ENCODE results near the gene SORCS1. TPM values are rescaled to one million over a fixed set of nuclear protein-coding genes. Genes with fewer than 3 reads are reported as not detected.
A peak's percentile ranks its signal among the peaks of the same experiment; 100 is the strongest.

SORCS1 gene
- total and polyA plus RNA-seq, 4 experiments from 2014 or later = not detected

- H3K4me3 Mint-ChIP-seq = no peak overlapping the region
- no peaks in the 10 kb centered on the region for H3K4me1 Mint-ChIP-seq
- H3K27ac Mint-ChIP-seq = no peak overlapping the region
- H3K9me3 Mint-ChIP-seq = peaks cover 0 to 8% (median 2%) of the 10 kb centered on the region in 8 donors
- H3K36me3 Mint-ChIP-seq = no peaks in the 10 kb centered on the region
- Histone ChIP-seq H3K36me3 (ENCODE audit: insufficient read depth, low read length) (no peaks in the 10 kb centered on the region), H3K4me3 (ENCODE audit: low read length in 2 of 2) (no peak overlapping the region), H3K27me3 (ENCODE audit: insufficient read depth, low read length) (no peaks in the 10 kb centered on the region), H3K4me1 (ENCODE audit: insufficient read depth, low read length) (no peaks in the 10 kb centered on the region), H3K27ac (ENCODE audit: low read depth, low read length) (no peak overlapping the region), H3K9me3 (ENCODE audit: control insufficient read depth in 1 of 2, low read length in 2 of 2) (no peaks in the 10 kb centered on the region)
- POLR2A ChIA-PET (ENCODE audit: partially characterized antibody) = no interaction called here
- intact Hi-C loops (cut with micrococcal nuclease) = no loop called here
- H3K27me3 Mint-ChIP-seq = no peaks in the 10 kb centered on the region
- no peak for DNase-seq
- CTCF ChIA-PET (ENCODE audit: partially characterized antibody) = no interaction called here
Observed at GRCh38 chr10:106903180-106903579, 261.3 kb downstream of the SORCS1 start.

- intact Hi-C loops (cut with micrococcal nuclease) = no loop called here
- Mint-ChIP-seq H3K4me3 (no peak overlapping the region), H3K36me3 (no peaks in the 10 kb centered on the region), H3K9me3 (peaks cover 0 to 8% (median 5%) of the 10 kb centered on the region in 8 donors), H3K27me3 (no peaks in the 10 kb centered on the region), H3K27ac (peak overlapping the region in 1 of 7 donors; percentile 59), H3K4me1 (no peaks in the 10 kb centered on the region)
- Histone ChIP-seq H3K27ac (ENCODE audit: low read depth, low read length) (no peak overlapping the region), H3K9me3 (ENCODE audit: control insufficient read depth in 1 of 2, low read length in 2 of 2) (no peaks in the 10 kb centered on the region), H3K4me3 (ENCODE audit: low read length in 2 of 2) (no peak overlapping the region), H3K36me3 (ENCODE audit: insufficient read depth, low read length) (no peaks in the 10 kb centered on the region), H3K27me3 (ENCODE audit: insufficient read depth, low read length) (no peaks in the 10 kb centered on the region), H3K4me1 (ENCODE audit: insufficient read depth, low read length) (no peaks in the 10 kb centered on the region)
- no peak for DNase-seq
- POLR2A ChIA-PET (ENCODE audit: partially characterized antibody) = no interaction called here
- CTCF ChIA-PET (ENCODE audit: partially characterized antibody) = no interaction called here
Observed at GRCh38 chr10:106900016-106900652, 264.4 kb downstream of the SORCS1 start.

- no peak for DNase-seq
- Mint-ChIP-seq H3K9me3 (peaks cover 0 to 11% (median 5%) of the 10 kb centered on the region in 8 donors), H3K4me3 (no peak overlapping the region), H3K4me1 (no peaks in the 10 kb centered on the region), H3K27ac (no peak overlapping the region), H3K36me3 (no peaks in the 10 kb centered on the region), H3K27me3 (no peaks in the 10 kb centered on the region)
- H3K27ac ChIP-seq (ENCODE audit: low read depth, low read length) = no peak overlapping the region
- ChIA-PET POLR2A (ENCODE audit: partially characterized antibody) (no interaction called here), CTCF (ENCODE audit: partially characterized antibody) (no interaction called here)
- no peak overlapping the region for H3K4me3 ChIP-seq (ENCODE audit: low read length in 2 of 2)
- H3K27me3 ChIP-seq (ENCODE audit: insufficient read depth, low read length) = no peaks in the 10 kb centered on the region
- no peaks in the 10 kb centered on the region for H3K4me1 ChIP-seq (ENCODE audit: insufficient read depth, low read length)
- intact Hi-C loops (cut with micrococcal nuclease) = no loop called here
- H3K36me3 ChIP-seq (ENCODE audit: insufficient read depth, low read length) = no peaks in the 10 kb centered on the region
- no peaks in the 10 kb centered on the region for H3K9me3 ChIP-seq (ENCODE audit: control insufficient read depth in 1 of 2, low read length in 2 of 2)
Observed at GRCh38 chr10:106898446-106898845, 266.1 kb downstream of the SORCS1 start.

- Mint-ChIP-seq H3K27ac (no peak overlapping the region), H3K4me3 (no peak overlapping the region), H3K27me3 (no peaks in the 10 kb centered on the region), H3K4me1 (no peaks in the 10 kb centered on the region), H3K36me3 (no peaks in the 10 kb centered on the region), H3K9me3 (peaks cover 0 to 11% (median 5%) of the 10 kb centered on the region in 8 donors)
- ChIA-PET CTCF (ENCODE audit: partially characterized antibody) (no interaction called here), POLR2A (ENCODE audit: partially characterized antibody) (no interaction called here)
- H3K36me3 ChIP-seq (ENCODE audit: insufficient read depth, low read length) = no peaks in the 10 kb centered on the region
- H3K9me3 ChIP-seq (ENCODE audit: control insufficient read depth in 1 of 2, low read length in 2 of 2) = no peaks in the 10 kb centered on the region
- no peaks in the 10 kb centered on the region for H3K27me3 ChIP-seq (ENCODE audit: insufficient read depth, low read length)
- no peak for DNase-seq
- no peaks in the 10 kb centered on the region for H3K4me1 ChIP-seq (ENCODE audit: insufficient read depth, low read length)
- no peak overlapping the region for H3K4me3 ChIP-seq (ENCODE audit: low read length in 2 of 2)
- no peak overlapping the region for H3K27ac ChIP-seq (ENCODE audit: low read depth, low read length)
- intact Hi-C loops (cut with micrococcal nuclease) = no loop called here
Observed at GRCh38 chr10:106897719-106898118, 266.8 kb downstream of the SORCS1 start.

- POLR2A ChIA-PET (ENCODE audit: partially characterized antibody) = no interaction called here
- Mint-ChIP-seq H3K4me1 (no peaks in the 10 kb centered on the region), H3K27ac (no peak overlapping the region), H3K9me3 (peaks cover 0 to 11% (median 7%) of the 10 kb centered on the region in 8 donors), H3K4me3 (no peak overlapping the region), H3K36me3 (no peaks in the 10 kb centered on the region), H3K27me3 (no peaks in the 10 kb centered on the region)
- Histone ChIP-seq H3K36me3 (ENCODE audit: insufficient read depth, low read length) (no peaks in the 10 kb centered on the region), H3K9me3 (ENCODE audit: control insufficient read depth in 1 of 2, low read length in 2 of 2) (no peaks in the 10 kb centered on the region), H3K4me3 (ENCODE audit: low read length in 2 of 2) (no peak overlapping the region), H3K27me3 (ENCODE audit: insufficient read depth, low read length) (no peaks in the 10 kb centered on the region), H3K4me1 (ENCODE audit: insufficient read depth, low read length) (no peaks in the 10 kb centered on the region), H3K27ac (ENCODE audit: low read depth, low read length) (no peak overlapping the region)
- CTCF ChIA-PET (ENCODE audit: partially characterized antibody) = no interaction called here
- intact Hi-C loops (cut with micrococcal nuclease) = no loop called here
- no peak for DNase-seq
Observed at GRCh38 chr10:106894692-106895091, 269.8 kb downstream of the SORCS1 start.

GRCh38 chr10:106877574-106877973 is 286.9 kb downstream of the SORCS1 start:
- no peaks in the 10 kb centered on the region for H3K27me3 ChIP-seq (ENCODE audit: insufficient read depth, low read length)
- no peaks in the 10 kb centered on the region for H3K4me1 ChIP-seq (ENCODE audit: insufficient read depth, low read length)
- POLR2A ChIA-PET (ENCODE audit: partially characterized antibody) = no interaction called here
- no peak overlapping the region for H3K4me3 Mint-ChIP-seq
- intact Hi-C loops (cut with micrococcal nuclease) = no loop called here
- no peaks in the 10 kb centered on the region for H3K36me3 ChIP-seq (ENCODE audit: insufficient read depth, low read length)
- no peak overlapping the region for H3K27ac ChIP-seq (ENCODE audit: low read depth, low read length)
- no peak for DNase-seq
- CTCF ChIA-PET (ENCODE audit: partially characterized antibody) = no interaction called here
- no peak overlapping the region for H3K27ac Mint-ChIP-seq
- no peak overlapping the region for H3K4me3 ChIP-seq (ENCODE audit: low read length in 2 of 2)
- H3K9me3 ChIP-seq (ENCODE audit: control insufficient read depth in 1 of 2, low read length in 2 of 2) = no peaks in the 10 kb centered on the region
- no peaks in the 10 kb centered on the region for H3K27me3 Mint-ChIP-seq
- no peaks in the 10 kb centered on the region for H3K36me3 Mint-ChIP-seq
- no peaks in the 10 kb centered on the region for H3K4me1 Mint-ChIP-seq
- H3K9me3 Mint-ChIP-seq = peaks cover 2 to 24% (median 6%) of the 10 kb centered on the region in 8 donors

- POLR2A ChIA-PET (ENCODE audit: partially characterized antibody) = no interaction called here
- Mint-ChIP-seq H3K36me3 (no peaks in the 10 kb centered on the region), H3K4me1 (no peaks in the 10 kb centered on the region), H3K9me3 (peaks cover 2 to 18% (median 7%) of the 10 kb centered on the region in 8 donors), H3K27me3 (no peaks in the 10 kb centered on the region), H3K4me3 (no peak overlapping the region), H3K27ac (no peak overlapping the region)
- H3K36me3 ChIP-seq (ENCODE audit: insufficient read depth, low read length) = no peaks in the 10 kb centered on the region
- no peak overlapping the region for H3K4me3 ChIP-seq (ENCODE audit: low read length in 2 of 2)
- H3K27ac ChIP-seq (ENCODE audit: low read depth, low read length) = no peak overlapping the region
- no peaks in the 10 kb centered on the region for H3K9me3 ChIP-seq (ENCODE audit: control insufficient read depth in 1 of 2, low read length in 2 of 2)
- no peak for DNase-seq
- CTCF ChIA-PET (ENCODE audit: partially characterized antibody) = no interaction called here
- intact Hi-C loops (cut with micrococcal nuclease) = no loop called here
- no peaks in the 10 kb centered on the region for H3K27me3 ChIP-seq (ENCODE audit: insufficient read depth, low read length)
- H3K4me1 ChIP-seq (ENCODE audit: insufficient read depth, low read length) = no peaks in the 10 kb centered on the region
Observed at GRCh38 chr10:106874604-106874889, 290.0 kb downstream of the SORCS1 start.
